ENCODE measurements around the gene NAV1.

- TF ChIP-seq CTCF (conservative IDR thresholded peaks at IDR 0.05 in 1 of 2, IDR thresholded peaks at IDR 0.05 in 1 of 2; ENCODE audit: extremely low read depth in 1 of 2, insufficient read depth in 1 of 2, low read depth in 1 of 2, low read length in 2 of 2) (no peak), EZH2 (IDR thresholded peaks at IDR 0.05; ENCODE audit: borderline replicate concordance, low read length) (no peak)
Observed at GRCh38 chr1:201490708-201491131, 48.2 kb upstream of the NAV1 start.

Measured in mammary epithelial cell (primary cell).